Measurements from ENCODE around the gene AAMP. TPM values are rescaled to one million over a fixed set of nuclear protein-coding genes. Genes with fewer than 3 reads are reported as not detected.

AAMP gene
- total and polyA plus RNA-seq, 4 donors: 63.6 to 116 (median 74.6) TPM

GRCh38 chr2:218262237-218262600 lies 7.7 kb downstream of the AAMP start:
- H3K4me3 ChIP-seq (ENCODE audit: low read depth in 1 of 3, low read length in 3 of 3): no peak overlapping the region

DNA sequence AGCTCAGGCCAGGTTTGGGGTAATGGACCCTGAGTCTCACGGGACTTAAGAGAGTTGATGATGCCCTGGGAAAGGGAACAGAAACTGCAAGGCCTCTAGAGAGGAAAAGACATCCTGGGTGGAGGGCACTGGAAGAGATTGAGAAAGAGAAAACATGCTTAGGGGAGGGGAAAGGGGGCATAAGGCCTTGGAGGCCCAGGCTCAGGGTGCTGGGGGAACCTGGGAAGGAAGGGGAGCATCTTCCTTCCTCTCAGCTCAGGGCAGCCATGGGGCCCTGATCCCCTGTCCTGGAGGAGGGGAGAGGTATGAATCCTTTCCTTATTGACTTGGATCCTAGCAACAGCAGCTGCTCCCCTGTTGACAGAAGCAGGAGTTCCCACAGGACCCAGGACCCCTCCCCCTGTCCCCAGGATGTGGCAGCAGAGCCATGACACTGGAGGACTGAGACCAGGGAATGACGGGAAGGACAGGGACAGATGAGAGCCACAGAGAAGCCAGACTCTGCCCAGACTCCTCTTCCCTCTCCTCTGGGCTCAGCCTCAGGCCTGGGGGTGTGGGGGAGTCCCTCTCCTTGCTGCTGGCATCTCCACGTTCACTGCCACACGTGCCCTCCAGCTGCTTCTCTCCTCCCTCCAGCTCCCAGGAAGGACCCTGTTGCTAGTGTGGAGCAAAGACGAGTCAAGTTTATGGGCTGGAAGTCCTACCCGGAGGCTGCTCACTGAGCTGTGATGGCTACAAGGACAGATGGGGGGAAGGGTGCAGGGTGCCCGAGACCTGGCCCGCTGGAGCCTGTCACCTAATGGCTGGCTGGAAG lies 8.3 kb downstream of the AAMP start:
- TF ChIP-seq MAX (IDR thresholded peaks at IDR 0.05) (no peak), HNF4G (IDR thresholded peaks at IDR 0.05) (no peak), SP1 (IDR thresholded peaks at IDR 0.05) (no peak), CTCF (IDR thresholded peaks at IDR 0.05; ENCODE audit: low read depth, low read length, missing input control) (no peak), FOXA1 (IDR thresholded peaks at IDR 0.05) (no peak), JUND (IDR thresholded peaks at IDR 0.05) (no peak), REST (IDR thresholded peaks at IDR 0.05) (no peak), RXRA (IDR thresholded peaks at IDR 0.05) (no peak), HNF4A (conservative IDR thresholded peaks at IDR 0.05) (no peak), TAF1 (conservative IDR thresholded peaks at IDR 0.05) (no peak), ATF3 (IDR thresholded peaks at IDR 0.05) (no peak), NR2F2 (IDR thresholded peaks at IDR 0.05) (no peak), YY1 (IDR thresholded peaks at IDR 0.05) (no peak), GABPA (IDR thresholded peaks at IDR 0.05 in 1 of 2, conservative IDR thresholded peaks at IDR 0.05 in 1 of 2) (no peak), EGR1 (IDR thresholded peaks at IDR 0.05; ENCODE audit: low read depth in 2 of 2) (no peak)
- no peak for DNase-seq (ENCODE audit: low spot score)
- H3K27me3 ChIP-seq (ENCODE audit: control insufficient read depth in 4 of 4, insufficient read depth in 4 of 4, low read length in 3 of 4): no peaks in the 10 kb centered on the region
- peaks cover 5 to 24% (median 10%) of the 10 kb centered on the region in 4 donors for H3K36me3 ChIP-seq (ENCODE audit: control insufficient read depth in 4 of 4, insufficient read depth in 3 of 4, low read depth in 1 of 4, low read length in 3 of 4)
- no peak overlapping the region for H3K4me3 ChIP-seq (ENCODE audit: low read depth in 1 of 3, low read length in 3 of 3)
- peak overlapping the region in 1 of 2 donors; percentile 26 for H3K27ac ChIP-seq (ENCODE audit: low read depth in 1 of 2, low read length in 2 of 2)
- no peaks in the 10 kb centered on the region for H3K9me3 ChIP-seq (ENCODE audit: control insufficient read depth in 4 of 4, low read length in 3 of 4)
- H3K9ac ChIP-seq (ENCODE audit: low read depth in 1 of 2, low read length in 2 of 2): no peak overlapping the region
- H3K4me1 ChIP-seq (ENCODE audit: control insufficient read depth in 4 of 4, insufficient read depth in 4 of 4, low read length in 3 of 4): peaks cover 1 to 35% (median 14%) of the 10 kb centered on the region in 4 donors
- WGBS: 74% methylated on average over 8 of the region's 8 CpGs

More at GRCh38 chr2:218262237-218262600, 7.7 kb downstream of the AAMP start:
- 92% methylated on average over 6 of the region's 6 CpGs for WGBS
- TF ChIP-seq RXRA (IDR thresholded peaks at IDR 0.05) (no peak), GABPA (IDR thresholded peaks at IDR 0.05 in 1 of 2, conservative IDR thresholded peaks at IDR 0.05 in 1 of 2) (no peak), CTCF (IDR thresholded peaks at IDR 0.05; ENCODE audit: low read depth, low read length, missing input control) (no peak), HNF4G (IDR thresholded peaks at IDR 0.05) (no peak), NR2F2 (IDR thresholded peaks at IDR 0.05) (no peak)
- Histone ChIP-seq H3K27ac (ENCODE audit: low read depth in 1 of 2, low read length in 2 of 2) (peak overlapping the region in 1 of 2 donors; percentile 26), H3K27me3 (ENCODE audit: control insufficient read depth in 4 of 4, insufficient read depth in 4 of 4, low read length in 3 of 4) (no peaks in the 10 kb centered on the region), H3K9ac (ENCODE audit: low read depth in 1 of 2, low read length in 2 of 2) (no peak overlapping the region), H3K36me3 (ENCODE audit: control insufficient read depth in 4 of 4, insufficient read depth in 3 of 4, low read depth in 1 of 4, low read length in 3 of 4) (peaks cover 8 to 29% (median 13%) of the 10 kb centered on the region in 4 donors), H3K9me3 (ENCODE audit: control insufficient read depth in 4 of 4, low read length in 3 of 4) (no peaks in the 10 kb centered on the region), H3K4me1 (ENCODE audit: control insufficient read depth in 4 of 4, insufficient read depth in 4 of 4, low read length in 3 of 4) (peaks cover 1 to 35% (median 15%) of the 10 kb centered on the region in 4 donors)
- no peak for DNase-seq (ENCODE audit: low spot score)
